ENCODE results near the gene LAMC1.

GRCh38 chr1:183048087-183049085 is 25.2 kb downstream of the LAMC1 start:
- TF ChIP-seq CTCF (IDR thresholded peaks at IDR 0.05) (no peak), POLR2A (IDR thresholded peaks at IDR 0.05; ENCODE audit: low read depth) (no peak), POLR2AphosphoS5 (IDR thresholded peaks at IDR 0.05) (no peak)
